Coronary artery (tissue), 2 donors: ENCODE results near the gene SERINC4.
A peak's percentile ranks its signal among the peaks of the same experiment; 100 is the strongest.
"Not testable (repeated sequence)": the region's sequence is repeated elsewhere in the genome, so short reads cannot be mapped to it uniquely, and the experiment has no call there.

ENCODE experiments used
- DNase-seq: peaks from one replicate; pipeline ENCODE4 v3.0.0-alpha.2; 2017; ENCODE audit warnings: low spot score
- H3K27ac ChIP-seq, 2 donors: fragments of 200-600 bp; sonication (generic); one replicate each; pipeline ENCODE4 v1.5.1; 2016 to 2019
- H3K4me3 ChIP-seq: fragments of 200-600 bp; sonication (generic); 2 replicates; pipeline ENCODE4 v1.5.1; 2016; ENCODE audit warnings: mild to moderate bottlenecking, moderate library complexity
- CTCF ChIP-seq: fragments of 200-600 bp; sonication (generic); IDR thresholded peaks from one replicate; pipeline ENCODE4 v1.5.1; 2019; ENCODE audit warnings: antibody characterized with exemption

SERINC4 gene

DNA sequence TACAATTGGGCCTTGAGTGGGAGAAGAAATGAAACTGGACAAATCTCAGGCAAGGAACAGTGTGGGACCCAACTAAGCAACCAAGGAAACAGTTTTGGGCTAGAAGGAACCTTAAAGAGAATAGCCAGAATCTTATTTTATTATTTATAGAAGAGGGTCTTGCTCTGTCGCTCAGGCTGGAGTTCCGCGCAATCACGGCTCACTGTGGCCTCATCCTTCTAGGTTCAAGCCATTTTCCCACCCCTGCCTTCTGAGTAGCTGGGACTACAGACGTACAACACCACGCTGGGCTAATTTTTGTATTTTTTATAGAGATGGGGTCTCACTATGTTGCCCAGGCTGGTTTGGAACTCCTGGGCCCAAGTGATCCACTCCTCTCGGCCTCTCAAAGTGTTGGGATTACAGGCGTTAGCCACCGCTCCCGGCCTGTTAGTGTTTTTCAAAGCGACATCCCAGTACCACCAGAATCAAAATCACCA, 26.0 kb upstream of the SERINC4 start:
- H3K27ac ChIP-seq = peak overlapping the region in 1 of 2 donors; percentile 85
- H3K4me3 ChIP-seq = peak overlapping the region; percentile 80
- no peak for DNase-seq
- TF ChIP-seq CTCF = no peak

DNA sequence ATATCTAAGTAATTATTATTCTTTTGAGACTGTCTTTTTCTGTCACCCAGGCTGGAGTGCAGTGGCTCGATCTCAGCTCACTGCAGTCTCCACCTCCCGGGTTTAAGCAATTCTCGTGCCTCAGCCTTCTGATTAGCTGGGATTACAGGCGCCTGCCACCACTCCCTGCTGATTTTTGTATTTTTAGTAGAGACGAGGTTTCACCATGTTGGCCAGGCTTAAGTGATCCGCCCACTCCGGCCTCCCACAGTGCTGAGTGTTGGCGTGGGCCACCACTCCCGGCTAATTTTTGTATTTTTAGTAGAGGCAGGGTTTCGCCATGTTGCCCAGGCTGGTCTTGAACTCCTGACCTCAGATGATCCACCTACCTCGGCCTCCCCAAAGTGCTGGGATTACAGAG, 25.3 kb upstream of the SERINC4 start:
- not testable (repeated sequence) for H3K4me3 ChIP-seq, H3K27ac ChIP-seq

GRCh38 chr15:43824302-43825246, 24.6 kb upstream of the SERINC4 start, which contains the start of gene MFAP1:
MFAP1 (minus strand) TSS chr15:43824690; CDS start chr15:43824569, 121 bp downstream.
- peak; percentile 93 for DNase-seq
- Histone ChIP-seq H3K27ac (peak within 1 kb of the TSS; percentile 76 to 91), H3K4me3 (peak within 1 kb of the TSS; percentile 82)
- TF ChIP-seq CTCF = no peak

More for the DNA sequence above, 25.3 kb upstream of the SERINC4 start:
- not testable (repeated sequence) for DNase-seq

DNA sequence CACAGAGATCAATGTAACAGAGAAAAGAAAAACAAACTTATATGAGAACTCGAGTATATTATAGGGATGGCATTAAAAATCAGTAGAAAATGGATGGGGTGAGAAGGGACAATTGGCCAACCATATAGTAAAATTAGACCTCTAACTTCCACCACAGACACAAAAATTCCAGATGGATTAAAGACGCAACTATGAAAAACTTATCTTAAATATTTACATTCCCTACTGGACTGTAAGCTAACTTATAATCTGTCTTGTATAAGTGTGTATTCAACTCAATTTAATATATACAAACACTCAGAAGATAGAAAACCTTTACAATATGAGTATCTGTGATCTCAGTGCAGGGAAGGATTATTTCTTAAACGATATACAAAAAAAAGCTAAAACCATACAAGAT, 21.5 kb upstream of the SERINC4 start:
- TF ChIP-seq CTCF = no peak
- no peak overlapping the region for H3K27ac ChIP-seq
- H3K4me3 ChIP-seq = no peak overlapping the region
- no peak for DNase-seq

DNA sequence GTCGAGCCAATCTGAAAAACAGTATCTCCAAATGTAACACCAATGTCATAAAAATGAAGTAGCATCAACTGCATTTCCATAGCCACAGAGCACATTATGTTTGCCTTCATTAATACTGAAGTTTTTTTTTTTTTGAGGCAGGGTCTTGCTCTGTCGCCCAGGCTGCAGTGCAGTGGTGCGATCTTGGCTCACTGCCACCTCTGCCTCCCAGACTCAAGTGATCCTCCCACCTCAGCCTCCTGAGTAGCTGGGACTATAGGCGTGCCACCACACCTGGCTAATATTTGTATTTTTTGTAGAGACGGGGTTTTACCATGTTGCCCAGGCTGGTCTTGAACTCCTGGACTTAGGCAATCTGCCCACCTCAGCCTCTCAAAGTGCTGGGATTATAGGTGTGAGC, 15.0 kb upstream of the SERINC4 start:
- not testable (repeated sequence) for H3K27ac ChIP-seq, DNase-seq, H3K4me3 ChIP-seq

- TF ChIP-seq CTCF = no peak
- DNase-seq = no peak
- no peak overlapping the region for H3K27ac ChIP-seq
Observed at GRCh38 chr15:43808960-43809678, 9.1 kb upstream of the SERINC4 start.

DNA sequence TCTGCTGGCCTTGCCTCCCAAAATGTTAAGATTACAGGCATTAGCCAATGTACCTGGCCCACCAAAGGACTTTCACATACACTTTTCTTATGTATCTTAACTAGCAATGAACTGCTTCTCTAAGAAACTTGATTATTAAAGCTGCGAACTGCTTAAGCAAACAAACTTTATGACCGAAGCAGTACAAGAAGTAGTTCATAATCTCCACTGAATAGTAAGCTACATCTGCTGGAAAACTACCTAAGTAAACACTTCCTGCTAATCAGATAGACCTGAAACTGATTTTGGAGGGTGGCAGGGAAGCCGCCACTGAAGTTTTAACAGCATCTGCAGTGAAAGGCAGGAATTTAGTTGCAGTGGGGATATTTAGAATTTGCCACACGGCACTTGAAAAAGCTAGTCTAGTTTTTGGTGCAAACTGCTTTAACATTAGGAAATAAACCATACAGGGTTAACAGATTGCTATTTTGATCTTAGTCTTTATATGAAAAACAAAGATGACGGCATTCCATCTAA, 8.5 kb upstream of the SERINC4 start:
- H3K27ac ChIP-seq = no peak overlapping the region

More at GRCh38 chr15:43808960-43809678, 9.1 kb upstream of the SERINC4 start:
- no peak overlapping the region for H3K4me3 ChIP-seq

GRCh38 chr15:43802676-43803075, 2.7 kb upstream of the SERINC4 start:
- DNase-seq, H3K4me3 ChIP-seq, H3K27ac ChIP-seq: not testable (repeated sequence)

More for the DNA sequence above, 8.5 kb upstream of the SERINC4 start:
- no peak overlapping the region for H3K4me3 ChIP-seq
- no peak for DNase-seq
- TF ChIP-seq CTCF = no peak
